Peyer's patch (tissue), 4 donors: Measurements from ENCODE around the gene LTC4S. TPM values are rescaled to one million over a fixed set of nuclear protein-coding genes. Genes with fewer than 3 reads are reported as not detected.

ENCODE experiments used
- DNase-seq, 3 donors: peaks; one replicate each; pipeline ENCODE4 v3.0.0-alpha.2; 2017 to 2019
- H3K27ac ChIP-seq, 4 donors: fragments of 200-600 bp; sonication (generic); one replicate each; pipeline ENCODE4 v1.5.1; 2016 to 2019
- H3K27me3 ChIP-seq, 2 donors: fragments of 200-600 bp; sonication (generic); one replicate each; pipeline ENCODE4 v1.5.1; 2019
- H3K36me3 ChIP-seq, 3 donors: fragments of 200-600 bp; sonication (generic); one replicate each; pipeline ENCODE4 v1.5.1; 2016 to 2019
- H3K4me1 ChIP-seq, 4 donors: fragments of 200-600 bp; sonication (generic); one replicate each; pipeline ENCODE4 v1.5.1; 2016 to 2019
- H3K4me3 ChIP-seq, 4 donors: fragments of 200-600 bp; sonication (generic); 1 replicate in 3 of 4; 2 replicates in 1 of 4; pipeline ENCODE4 v1.5.1; 2016 to 2019; ENCODE audit warnings: mild to moderate bottlenecking in 1 of 4
- H3K9me3 ChIP-seq, 4 donors: fragments of 200-600 bp; sonication (generic); one replicate each; pipeline ENCODE4 v1.5.1; 2016 to 2019; ENCODE audit warnings: mild to moderate bottlenecking in 1 of 4
- POLR2A ChIP-seq, 2 donors: fragments of 450-650 bp; IDR thresholded peaks; one replicate each; pipeline ENCODE4 v1.5.1; 2017; ENCODE audit warnings: antibody characterized with exemption in 2 of 2, mild to moderate bottlenecking in 2 of 2, moderate library complexity in 2 of 2
- total RNA-seq, 4 donors: library from RNA; depleted of rRNA; stranded (reverse); fragments of >200 nt; gene quantifications; one replicate each; pipeline ENCODE4 v1.1.0, GENCODE V29; 2016
- TF ChIP-seq, protein P1 (sequence below), 6 experiments: fragments of 450-650 bp in 4 of 6; fragments of 200-600 bp in 2 of 6; sonication (generic) in 1 of 6; IDR thresholded peaks; one replicate each; pipeline ENCODE4 v1.5.1; 2017 to 2019; ENCODE audit warnings: antibody characterized with exemption in 6 of 6, mild to moderate bottlenecking in 3 of 6, moderate library complexity in 1 of 6

The LTC4S gene
- total RNA-seq, 4 donors from 2014 or later: 1.9 to 12.4 (median 3.6) TPM; not detected in 1

DNA sequence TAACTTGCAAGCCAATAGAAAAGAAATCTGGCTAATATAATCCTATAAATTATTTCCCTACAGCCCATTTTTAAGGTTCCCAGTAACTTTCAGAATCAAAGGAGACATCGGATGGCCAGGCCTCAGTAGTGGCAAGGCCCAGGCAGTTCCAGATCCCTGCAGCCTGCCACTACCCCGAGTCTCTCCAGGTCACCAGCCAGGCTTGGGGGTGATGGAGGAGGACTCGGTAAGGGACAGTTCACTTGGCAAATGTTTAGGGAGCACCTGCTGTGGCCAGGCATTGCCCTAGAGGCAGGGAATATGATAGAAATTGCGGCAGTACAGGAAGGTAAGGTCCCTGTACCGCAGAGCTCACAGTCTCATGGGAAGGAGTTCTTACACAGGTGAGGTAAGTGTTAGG, 15.2 kb upstream of the LTC4S start:
- no peak overlapping the region for H3K4me3 ChIP-seq
- no peaks in the 10 kb centered on the region for H3K9me3 ChIP-seq
- H3K4me1 ChIP-seq: no peaks in the 10 kb centered on the region
- no peak overlapping the region for H3K27ac ChIP-seq
- no peaks in the 10 kb centered on the region for H3K27me3 ChIP-seq
- TF ChIP-seq POLR2A (IDR thresholded peaks at IDR 0.05): no peak
- TF ChIP-seq, protein P1, sequence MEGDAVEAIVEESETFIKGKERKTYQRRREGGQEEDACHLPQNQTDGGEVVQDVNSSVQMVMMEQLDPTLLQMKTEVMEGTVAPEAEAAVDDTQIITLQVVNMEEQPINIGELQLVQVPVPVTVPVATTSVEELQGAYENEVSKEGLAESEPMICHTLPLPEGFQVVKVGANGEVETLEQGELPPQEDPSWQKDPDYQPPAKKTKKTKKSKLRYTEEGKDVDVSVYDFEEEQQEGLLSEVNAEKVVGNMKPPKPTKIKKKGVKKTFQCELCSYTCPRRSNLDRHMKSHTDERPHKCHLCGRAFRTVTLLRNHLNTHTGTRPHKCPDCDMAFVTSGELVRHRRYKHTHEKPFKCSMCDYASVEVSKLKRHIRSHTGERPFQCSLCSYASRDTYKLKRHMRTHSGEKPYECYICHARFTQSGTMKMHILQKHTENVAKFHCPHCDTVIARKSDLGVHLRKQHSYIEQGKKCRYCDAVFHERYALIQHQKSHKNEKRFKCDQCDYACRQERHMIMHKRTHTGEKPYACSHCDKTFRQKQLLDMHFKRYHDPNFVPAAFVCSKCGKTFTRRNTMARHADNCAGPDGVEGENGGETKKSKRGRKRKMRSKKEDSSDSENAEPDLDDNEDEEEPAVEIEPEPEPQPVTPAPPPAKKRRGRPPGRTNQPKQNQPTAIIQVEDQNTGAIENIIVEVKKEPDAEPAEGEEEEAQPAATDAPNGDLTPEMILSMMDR (IDR thresholded peaks at IDR 0.05): no peak
- DNase-seq: no peak
- peaks cover 0 to 52% (median 0%) of the 10 kb centered on the region in 3 donors for H3K36me3 ChIP-seq

DNA sequence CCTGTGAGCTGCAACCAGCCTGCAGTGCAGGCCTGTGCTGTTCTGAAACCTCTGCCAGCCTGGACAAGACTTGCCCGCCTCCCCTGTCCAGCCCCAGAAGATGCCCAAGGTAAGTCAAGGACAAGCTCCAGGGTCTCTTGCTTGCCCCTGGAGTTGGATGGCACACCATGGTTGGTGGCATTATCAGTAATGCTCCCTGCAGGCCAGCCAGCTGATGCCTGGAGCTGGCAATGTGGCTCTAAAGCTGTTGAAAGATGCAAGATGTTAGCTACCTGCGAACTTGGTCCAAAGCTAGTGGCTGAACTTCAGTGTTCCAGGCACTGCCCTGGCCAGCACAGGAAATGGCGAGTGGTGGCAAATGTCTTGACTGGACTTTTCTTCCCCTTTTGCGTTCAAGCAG, 14.0 kb upstream of the LTC4S start:
- no peak for TF ChIP-seq POLR2A (IDR thresholded peaks at IDR 0.05)
- TF ChIP-seq, protein P1 (IDR thresholded peaks at IDR 0.05): no peak
- no peak for DNase-seq
- H3K36me3 ChIP-seq: peaks cover 0 to 40% (median 0%) of the 10 kb centered on the region in 3 donors
- H3K4me1 ChIP-seq: no peaks in the 10 kb centered on the region
- H3K27me3 ChIP-seq: no peaks in the 10 kb centered on the region
- no peak overlapping the region for H3K27ac ChIP-seq
- no peaks in the 10 kb centered on the region for H3K9me3 ChIP-seq
- H3K4me3 ChIP-seq: no peak overlapping the region

DNA sequence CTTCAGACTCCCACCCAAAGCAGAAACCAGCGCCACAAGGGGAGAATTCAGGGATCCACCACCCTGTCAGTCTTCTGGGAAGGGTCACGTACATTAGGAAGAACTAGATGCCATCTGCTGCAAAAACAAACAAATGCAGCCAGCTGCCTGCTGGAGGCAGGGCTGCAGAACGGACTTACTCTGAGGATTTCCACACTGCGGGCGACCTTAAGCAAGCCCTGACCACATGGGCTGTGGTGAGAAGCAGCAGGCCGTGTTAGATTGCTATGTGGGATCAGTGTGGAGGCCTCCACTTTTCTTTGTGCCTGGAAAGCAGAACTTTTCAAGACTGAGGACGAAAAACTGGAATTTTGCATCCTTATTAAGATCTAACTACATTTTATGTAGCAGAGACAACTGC, 13.4 kb upstream of the LTC4S start:
- H3K4me1 ChIP-seq: no peaks in the 10 kb centered on the region
- no peak overlapping the region for H3K27ac ChIP-seq
- peaks cover 0 to 35% (median 0%) of the 10 kb centered on the region in 3 donors for H3K36me3 ChIP-seq
- no peaks in the 10 kb centered on the region for H3K27me3 ChIP-seq
- H3K4me3 ChIP-seq: no peak overlapping the region
- no peaks in the 10 kb centered on the region for H3K9me3 ChIP-seq
- TF ChIP-seq POLR2A (IDR thresholded peaks at IDR 0.05): no peak
- TF ChIP-seq, protein P1 (IDR thresholded peaks at IDR 0.05): no peak
- no peak for DNase-seq

DNA sequence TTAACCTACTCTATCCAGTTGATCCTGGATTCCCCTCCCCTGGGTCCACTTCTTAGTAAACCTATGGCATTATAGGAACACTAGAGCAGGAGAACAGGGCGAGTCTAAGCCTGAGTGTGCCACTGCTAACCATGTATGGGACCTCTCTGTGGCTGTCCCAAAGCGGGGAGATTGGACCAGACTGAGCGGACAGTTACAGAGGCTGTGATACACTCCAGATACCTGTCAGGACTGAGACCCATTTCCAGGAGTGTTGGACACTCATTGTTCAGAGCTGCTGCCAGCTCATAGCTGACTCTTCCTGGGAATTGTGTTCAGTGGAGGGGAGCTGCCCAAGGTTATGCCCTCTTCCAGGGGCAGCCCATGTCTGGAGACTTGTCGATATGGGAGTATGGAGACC, 11.9 kb upstream of the LTC4S start:
- Histone ChIP-seq H3K27me3 (no peaks in the 10 kb centered on the region), H3K36me3 (peaks cover 0 to 20% (median 0%) of the 10 kb centered on the region in 3 donors), H3K4me3 (no peak overlapping the region), H3K4me1 (no peaks in the 10 kb centered on the region), H3K9me3 (no peaks in the 10 kb centered on the region), H3K27ac (no peak overlapping the region)
- no peak for TF ChIP-seq POLR2A (IDR thresholded peaks at IDR 0.05)
- TF ChIP-seq, protein P1 (IDR thresholded peaks at IDR 0.05): no peak
- no peak for DNase-seq

DNA sequence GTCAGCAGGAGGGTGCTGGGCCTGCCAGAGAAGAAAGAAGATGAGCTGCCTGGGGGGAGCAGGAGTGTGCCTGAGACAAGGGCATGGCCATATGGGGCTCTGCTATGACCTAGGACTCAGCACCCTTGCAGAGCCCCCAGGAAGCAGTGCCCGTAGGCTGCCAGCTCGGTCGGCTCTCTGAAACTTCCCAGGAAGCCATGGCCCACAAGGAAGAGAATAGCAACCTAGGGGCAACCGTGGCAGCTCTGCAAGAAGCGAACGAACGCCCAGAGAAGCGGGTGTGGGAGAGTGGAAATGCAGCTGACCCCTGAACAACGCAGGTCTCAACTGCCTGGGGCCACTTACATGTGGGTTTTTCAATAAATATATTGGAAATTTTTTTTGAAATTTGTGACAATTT, 10.7 kb upstream of the LTC4S start:
- no peaks in the 10 kb centered on the region for H3K9me3 ChIP-seq
- H3K27me3 ChIP-seq: no peaks in the 10 kb centered on the region
- no peak for DNase-seq
- H3K4me3 ChIP-seq: no peak overlapping the region
- H3K27ac ChIP-seq: no peak overlapping the region
- no peaks in the 10 kb centered on the region for H3K4me1 ChIP-seq
- TF ChIP-seq, protein P1 (IDR thresholded peaks at IDR 0.05): no peak
- no peak for TF ChIP-seq POLR2A (IDR thresholded peaks at IDR 0.05)
- H3K36me3 ChIP-seq: peaks cover 0 to 7% (median 0%) of the 10 kb centered on the region in 3 donors

DNA sequence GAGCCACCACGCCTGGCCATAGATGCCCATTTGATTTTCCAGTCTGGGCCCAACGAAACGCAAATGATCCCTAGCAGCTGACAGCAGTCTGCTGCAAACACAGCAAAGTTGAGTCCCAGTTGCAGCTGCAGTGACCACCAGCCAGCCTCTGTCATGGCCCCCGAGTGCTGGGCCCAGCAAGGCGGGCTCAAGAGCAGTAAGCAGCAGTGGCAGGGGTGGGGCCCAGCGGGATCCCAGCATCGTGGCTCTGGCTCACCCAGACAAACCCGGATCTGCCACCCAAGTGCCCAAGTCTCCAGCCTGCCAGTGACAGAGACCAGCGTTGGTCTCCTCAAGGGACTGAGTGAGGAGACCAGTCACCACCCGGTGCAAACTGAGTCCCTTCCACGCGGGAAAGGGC, 6.9 kb upstream of the LTC4S start:
- Histone ChIP-seq H3K4me3 (no peak overlapping the region), H3K4me1 (no peaks in the 10 kb centered on the region), H3K36me3 (no peaks in the 10 kb centered on the region), H3K27me3 (no peaks in the 10 kb centered on the region), H3K9me3 (no peaks in the 10 kb centered on the region), H3K27ac (no peak overlapping the region)
- TF ChIP-seq, protein P1 (IDR thresholded peaks at IDR 0.05): no peak
- TF ChIP-seq POLR2A (IDR thresholded peaks at IDR 0.05): no peak
- DNase-seq: no peak
